Activated CD8-positive, alpha-beta memory T cell treated with anti-CD3 and anti-CD28 coated beads, Interleukin-2, amount 50 U/mL, for 4 hours (primary cell): ENCODE data around the gene HADHB.
"Not testable (repeated sequence)": the region's sequence is repeated elsewhere in the genome, so short reads cannot be mapped to it uniquely, and the experiment has no call there.

ENCODE experiments used
- DNase-seq: peaks from one replicate; pipeline ENCODE4 v3.0.0-alpha.2; 2020

HADHB gene

DNA sequence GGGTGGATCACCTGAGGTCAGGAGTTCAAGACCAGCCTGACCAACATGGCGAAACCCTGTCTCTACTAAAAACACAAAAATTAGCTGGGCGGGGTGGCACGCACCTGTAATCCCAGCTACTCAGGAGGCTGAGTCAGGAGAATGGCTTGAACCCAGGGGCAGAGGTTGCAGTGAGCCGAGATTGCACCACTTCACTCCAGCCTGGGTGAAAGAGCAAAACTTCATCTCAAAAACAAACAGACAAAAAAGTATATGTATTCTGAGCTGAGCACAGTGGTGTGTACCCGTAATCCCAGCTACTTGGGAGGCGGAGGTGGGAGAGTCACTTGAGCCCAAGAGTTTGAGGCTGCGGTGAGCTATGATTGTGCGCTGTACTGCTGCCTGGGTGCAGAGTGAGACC, 86.6 kb downstream of the HADHB start:
- DNase-seq: not testable (repeated sequence)

DNA sequence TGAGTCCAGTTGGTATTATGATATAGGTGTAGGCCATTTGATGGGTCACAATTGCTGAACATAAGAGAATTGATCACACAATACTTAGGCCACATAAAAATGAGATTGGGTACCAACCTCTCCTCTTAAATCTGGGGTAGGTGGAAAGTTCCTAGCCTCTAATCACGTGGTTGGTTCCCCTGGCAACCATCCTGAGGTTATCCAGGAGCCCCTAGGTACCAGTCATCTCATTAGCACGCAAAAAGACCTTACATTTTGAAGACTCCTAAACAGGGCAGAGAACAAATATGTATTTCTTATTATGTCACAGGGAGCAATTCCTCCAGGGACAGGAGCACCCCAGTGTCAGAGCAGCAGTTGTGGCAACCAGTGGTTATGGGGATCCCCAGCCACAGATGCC, 88.6 kb downstream of the HADHB start:
- no peak for DNase-seq

DNA sequence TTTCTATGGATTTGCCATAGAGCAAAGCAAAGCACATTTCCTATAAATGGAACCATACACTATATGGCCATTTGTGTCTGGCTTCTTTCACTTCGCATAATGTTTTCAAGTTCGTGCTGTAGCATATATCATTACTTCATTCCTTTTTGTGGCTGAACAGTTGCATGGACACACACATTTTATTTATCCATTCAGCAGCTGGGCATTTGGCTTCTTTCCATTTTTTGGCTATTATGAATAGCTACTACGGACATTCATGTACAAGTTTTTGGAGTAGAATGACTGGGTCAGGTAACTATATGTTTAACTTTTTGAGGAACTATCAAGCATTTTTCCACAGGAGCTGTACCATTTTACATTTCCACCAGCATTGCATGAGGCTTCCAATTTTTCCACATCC, 90.5 kb downstream of the HADHB start:
- no peak for DNase-seq

DNA sequence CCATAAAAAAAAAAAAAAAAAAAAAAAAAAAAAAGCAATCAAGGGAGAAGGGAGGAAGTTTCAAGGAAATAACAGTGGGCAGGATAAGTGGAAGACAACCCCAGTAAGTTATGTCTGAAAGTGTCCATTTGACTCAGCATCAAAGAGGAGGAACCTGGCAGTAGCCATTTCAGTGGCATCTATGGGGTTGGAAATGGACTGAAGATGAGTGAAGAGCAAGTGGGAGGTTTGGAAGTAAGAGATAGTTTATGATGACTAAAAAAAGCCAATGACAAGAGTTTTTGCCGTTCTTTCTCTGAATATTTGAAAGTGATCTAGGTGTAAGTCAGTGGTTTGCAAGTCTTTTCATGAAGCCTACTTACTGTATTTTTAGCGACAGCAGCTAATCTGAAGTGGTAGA, 92.0 kb downstream of the HADHB start:
- DNase-seq: no peak

DNA sequence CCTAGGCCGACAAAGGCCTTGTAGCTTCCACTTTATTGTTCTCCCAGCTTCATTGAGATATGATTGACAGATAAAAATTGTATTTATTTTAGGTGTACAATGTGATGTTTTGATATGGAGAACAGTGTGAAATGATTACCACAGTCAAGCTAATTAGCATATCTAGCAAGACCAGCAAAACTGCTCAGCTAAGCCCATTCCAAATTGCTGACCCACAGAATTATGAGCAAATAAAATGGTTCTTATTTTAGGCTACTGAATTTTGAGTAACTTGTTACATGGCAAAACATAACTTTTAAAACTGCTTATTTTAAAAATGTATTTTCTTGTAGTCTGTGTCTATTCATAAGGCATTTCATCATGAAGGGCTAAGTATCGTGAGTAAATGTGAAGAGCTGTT, 92.6 kb downstream of the HADHB start:
- DNase-seq: no peak
